Measurements from ENCODE around the gene TMEM212. TPM values are rescaled to one million over a fixed set of nuclear protein-coding genes. Genes with fewer than 3 reads are reported as not detected.
A peak's percentile ranks its signal among the peaks of the same experiment; 100 is the strongest.

The TMEM212 gene
- total RNA-seq, 1 experiment from 2014 or later: not detected

DNA sequence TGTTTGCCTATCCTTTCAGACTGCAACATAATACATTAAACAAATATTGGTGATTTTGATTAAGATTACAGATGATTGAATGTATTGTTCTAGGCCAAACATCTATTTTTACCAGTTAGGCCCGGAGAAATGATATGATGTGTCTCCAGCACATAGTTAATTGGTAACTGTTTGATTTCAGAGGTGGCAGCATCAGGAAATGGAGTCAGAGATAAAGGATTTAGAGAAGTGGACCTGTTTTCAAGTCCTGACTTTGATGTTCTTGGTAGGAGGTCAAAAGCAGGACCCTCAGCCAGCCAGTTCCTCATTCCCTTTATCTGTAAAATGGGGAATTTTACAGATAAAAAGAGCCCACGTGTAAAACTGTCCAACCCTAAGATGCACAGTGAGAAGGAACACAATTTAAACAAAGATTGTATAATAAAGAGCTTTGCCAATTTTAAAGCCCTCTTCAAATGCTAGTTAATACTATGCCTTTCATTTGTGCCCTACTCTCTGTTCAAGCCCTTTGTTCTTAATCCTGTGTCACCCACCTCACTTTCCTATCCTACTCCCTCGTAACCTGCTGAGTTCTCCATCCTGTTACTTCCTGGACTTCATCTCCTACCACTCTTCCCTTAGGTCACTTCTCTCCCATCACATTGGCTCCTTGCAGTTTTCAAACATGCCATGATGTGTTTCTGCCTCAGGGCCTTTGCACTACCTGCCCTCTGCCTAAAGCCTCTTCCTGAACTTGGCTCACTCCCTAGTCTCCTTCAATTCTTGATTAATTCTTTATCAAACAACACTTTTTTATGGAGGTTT is 2.5 kb downstream of the TMEM212 start:
- Histone ChIP-seq H3K9me2 (ENCODE audit: insufficient read depth) (no peaks in the 10 kb centered on the region), H3K79me2 (ENCODE audit: low read depth) (no peaks in the 10 kb centered on the region), H3K27me3 (ENCODE audit: insufficient read depth, low read depth) (no peaks in the 10 kb centered on the region), H2AFZ (no peak overlapping the region), H3F3A (ENCODE audit: insufficient read depth, low read depth) (peaks cover 16% of the 10 kb centered on the region), H3K4me3 (no peak overlapping the region), H3K4me2 (no peak overlapping the region), H3K9me3 (ENCODE audit: insufficient read depth, low read depth) (peaks cover 4% of the 10 kb centered on the region; the same call in 1 of the 2 replicates), H3K36me3 (ENCODE audit: low read depth) (no peaks in the 10 kb centered on the region), H3K4me1 (replicated peaks; ENCODE audit: insufficient read depth) (peaks cover 19% of the 10 kb centered on the region), H3K27ac (no peak overlapping the region), H4K20me1 (ENCODE audit: insufficient read depth) (no peaks in the 10 kb centered on the region)
- no TSS peak for BruUV-seq (replicated peaks)
- ChIA-PET POLR2A (ENCODE audit: unreplicated experiment) (no interaction called here), CTCF (no interaction called here)
- no peak for TF ChIP-seq EZH2 (IDR thresholded peaks at IDR 0.05; ENCODE audit: low read depth)
- no peak for TF ChIP-seq CTCF (conservative IDR thresholded peaks at IDR 0.05)
- intact Hi-C loops (cut with micrococcal nuclease; ENCODE audit: unreplicated experiment): loop anchor here (1.0 to 10.0 kb wide), 4 partner anchors 29 to 194 kb away; partner anchors contain the start of gene FNDC3B
- DNase-seq: peak in 1 of 2 experiments; percentile 59

DNA sequence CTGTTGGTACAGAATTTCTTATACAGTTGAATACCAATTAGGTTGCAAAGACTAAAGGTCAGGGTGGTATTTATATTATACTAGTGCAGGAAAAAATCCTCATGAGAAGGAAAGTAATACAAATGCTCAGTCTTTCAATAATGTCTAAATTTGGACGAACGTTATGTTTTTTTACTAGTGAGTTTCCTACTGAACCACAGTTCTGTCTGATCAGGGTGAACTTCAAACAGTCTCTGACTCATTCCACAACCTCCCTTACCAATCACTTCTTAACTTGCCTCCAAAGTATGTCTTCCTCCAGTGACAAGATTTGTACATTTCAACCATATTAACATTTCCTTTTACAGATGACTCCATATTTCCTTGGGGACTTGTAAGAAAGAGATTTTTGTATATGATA is 3.4 kb downstream of the TMEM212 start:
- TF ChIP-seq CTCF (conservative IDR thresholded peaks at IDR 0.05): no peak
- TF ChIP-seq EZH2 (IDR thresholded peaks at IDR 0.05; ENCODE audit: low read depth): no peak
- H3K36me3 ChIP-seq (ENCODE audit: low read depth): no peaks in the 10 kb centered on the region
- ChIA-PET POLR2A (ENCODE audit: unreplicated experiment) (no interaction called here), CTCF (no interaction called here)
- H3K27ac ChIP-seq: no peak overlapping the region
- no TSS peak for BruUV-seq (replicated peaks)
- H2AFZ ChIP-seq: no peak overlapping the region
- intact Hi-C loops (cut with micrococcal nuclease; ENCODE audit: unreplicated experiment): loop anchor here (10.0 kb wide), 1 partner anchor 118 kb away; no protein-coding TSS in a partner anchor
- no peaks in the 10 kb centered on the region for H3K9me2 ChIP-seq (ENCODE audit: insufficient read depth)
- no peaks in the 10 kb centered on the region for H3K79me2 ChIP-seq (ENCODE audit: low read depth)
- DNase-seq: peak in 1 of 2 experiments; percentile 35
- peaks cover 4% of the 10 kb centered on the region; the same call in 1 of the 2 replicates for H3K9me3 ChIP-seq (ENCODE audit: insufficient read depth, low read depth)
- H3F3A ChIP-seq (ENCODE audit: insufficient read depth, low read depth): peaks cover 16% of the 10 kb centered on the region
- peaks cover 19% of the 10 kb centered on the region for H3K4me1 ChIP-seq (replicated peaks; ENCODE audit: insufficient read depth)
- no peak overlapping the region for H3K4me3 ChIP-seq
- no peaks in the 10 kb centered on the region for H3K27me3 ChIP-seq (ENCODE audit: insufficient read depth, low read depth)
- H4K20me1 ChIP-seq (ENCODE audit: insufficient read depth): no peaks in the 10 kb centered on the region
- no peak overlapping the region for H3K4me2 ChIP-seq

GRCh38 chr3:171847133-171847532 is 4.0 kb downstream of the TMEM212 start:
- H3K36me3 ChIP-seq (ENCODE audit: low read depth): no peaks in the 10 kb centered on the region
- H3K4me3 ChIP-seq: no peak overlapping the region
- BruUV-seq (replicated peaks): no TSS peak
- H3K27ac ChIP-seq: no peak overlapping the region
- no peak overlapping the region for H2AFZ ChIP-seq
- DNase-seq: no peak
- no peak overlapping the region for H3K4me2 ChIP-seq
- H3F3A ChIP-seq (ENCODE audit: insufficient read depth, low read depth): peaks cover 16% of the 10 kb centered on the region
- TF ChIP-seq EZH2 (IDR thresholded peaks at IDR 0.05; ENCODE audit: low read depth) (no peak), CTCF (conservative IDR thresholded peaks at IDR 0.05) (no peak)
- no peaks in the 10 kb centered on the region for H3K79me2 ChIP-seq (ENCODE audit: low read depth)
- intact Hi-C loops (cut with micrococcal nuclease; ENCODE audit: unreplicated experiment): loop anchor here (10.0 kb wide), 1 partner anchor 118 kb away; no protein-coding TSS in a partner anchor
- no peaks in the 10 kb centered on the region for H4K20me1 ChIP-seq (ENCODE audit: insufficient read depth)
- ChIA-PET CTCF (no interaction called here), POLR2A (ENCODE audit: unreplicated experiment) (interaction anchor here (0.6 kb wide), 1 partner anchor 290 kb away, joined by 4 read pairs; no protein-coding TSS in a partner anchor)
- peaks cover 19% of the 10 kb centered on the region for H3K4me1 ChIP-seq (replicated peaks; ENCODE audit: insufficient read depth)
- no peaks in the 10 kb centered on the region for H3K9me2 ChIP-seq (ENCODE audit: insufficient read depth)
- peaks cover 1% of the 10 kb centered on the region; the same call in 1 of the 2 replicates for H3K9me3 ChIP-seq (ENCODE audit: insufficient read depth, low read depth)
- H3K27me3 ChIP-seq (ENCODE audit: insufficient read depth, low read depth): no peaks in the 10 kb centered on the region

All from PC-9 (cell line).